ENCODE data around the gene TTLL8. TPM values are rescaled to one million over a fixed set of nuclear protein-coding genes. Genes with fewer than 3 reads are reported as not detected.

The TTLL8 gene
- total and polyA plus RNA-seq, 2 donors (not counting 3 experiments of a cell fraction or from before 2014, with no cell fraction given): not detected

GRCh38 chr22:50062509-50063135, 4.5 kb upstream of the TTLL8 start:
- Histone ChIP-seq H3K79me2 (ENCODE audit: control insufficient read depth, insufficient read depth, low read length) (no peaks in the 10 kb centered on the region), H4K20me1 (replicated peaks; ENCODE audit: control insufficient read depth, extremely low read depth, insufficient read depth, low read length) (no peaks in the 10 kb centered on the region), H2AFZ (ENCODE audit: low read depth, low read length) (no peak overlapping the region), H3K36me3 (ENCODE audit: control insufficient read depth in 2 of 2, extremely low read depth in 1 of 2, insufficient read depth in 2 of 2, low read length in 2 of 2) (no peaks in the 10 kb centered on the region), H3K9me1 (replicated peaks; ENCODE audit: control insufficient read depth, extremely low read depth, insufficient read depth, low read length) (no peaks in the 10 kb centered on the region), H3K4me1 (ENCODE audit: control insufficient read depth, extremely low read depth, insufficient read depth, low read length) (no peaks in the 10 kb centered on the region), H3K27ac (ENCODE audit: insufficient read depth, low read depth, low read length) (no peak overlapping the region), H3K27me3 (ENCODE audit: control insufficient read depth in 2 of 2, insufficient read depth in 2 of 2, low read length in 2 of 2) (peaks cover 10 to 19% of the 10 kb centered on the region in 2 experiments), H3K4me2 (ENCODE audit: insufficient read depth, low read length) (no peak overlapping the region), H3K9me3 (replicated peaks; ENCODE audit: control insufficient read depth, insufficient read depth, low read length) (no peaks in the 10 kb centered on the region), H3K4me3 (replicated peaks in 1 of 3; ENCODE audit: insufficient read depth in 1 of 3, low read depth in 1 of 3, low read length in 3 of 3) (no peak overlapping the region), H3K9ac (replicated peaks; ENCODE audit: extremely low read depth, insufficient read depth, low read length) (no peak overlapping the region)
- dilution Hi-C loops (cut with MboI; ENCODE audit: extremely low pct_ligation_motif_present, low sequenced_read_pairs) (no loop called here), intact Hi-C loops (cut with micrococcal nuclease) (no loop called here)
- BruUV-seq (replicated peaks): no TSS peak
- ChIA-PET CTCF (interaction anchor here (1.6 kb wide), 1 partner anchor 32 kb away, joined by 3 read pairs; no protein-coding TSS in a partner anchor), POLR2A (no interaction called here)
- TF ChIP-seq MAX (IDR thresholded peaks at IDR 0.05; ENCODE audit: insufficient read depth, insufficient read length) (no peak), POLR2AphosphoS5 (IDR thresholded peaks at IDR 0.05; ENCODE audit: insufficient read depth, low read depth, low read length) (no peak), POLR2A (IDR thresholded peaks at IDR 0.05; ENCODE audit: low read depth, low read length) (no peak), EZH2 (IDR thresholded peaks at IDR 0.05; ENCODE audit: borderline replicate concordance, low read depth, low read length, severe bottlenecking) (no peak), MYC (IDR thresholded peaks at IDR 0.05; ENCODE audit: low read depth, low read length) (no peak), CTCF (IDR thresholded peaks at IDR 0.05; ENCODE audit: extremely low read depth in 1 of 2, insufficient read depth in 1 of 2, low read depth in 1 of 2, low read length in 2 of 2) (no peak), GATA2 (IDR thresholded peaks at IDR 0.05; ENCODE audit: insufficient read depth, insufficient read length, low read depth, low read length) (no peak), JUN (IDR thresholded peaks at IDR 0.05; ENCODE audit: borderline replicate concordance, insufficient read depth, insufficient read length, low read depth) (no peak), FOS (IDR thresholded peaks at IDR 0.05; ENCODE audit: borderline replicate concordance, insufficient read depth, low read length) (no peak)
- DNase-seq (ENCODE audit: low read depth, low spot score) (no peak), FAIRE-seq (no peak)
